SH-SY5Y (cell line): ENCODE measurements around the gene CORO2B.

Source experiments
- GATA2 ChIP-seq: IDR thresholded peaks from 2 replicates; pipeline ENCODE4 v1.6.1; 2011; ENCODE audit warnings: mild to moderate bottlenecking, low read depth, low read length
- GATA3 ChIP-seq: IDR thresholded peaks from 2 replicates; pipeline ENCODE4 v1.6.1; 2011; ENCODE audit warnings: low read depth, mild to moderate bottlenecking, low read length, moderate library complexity

GRCh38 chr15:68639926-68640600 lies 61.3 kb downstream of the CORO2B start:
- TF ChIP-seq GATA3 (no peak), GATA2 (no peak)
